GM19397 (cell line): ENCODE measurements around the gene ARPC4.
A peak's percentile ranks its signal among the peaks of the same experiment; 100 is the strongest.
"Not testable (repeated sequence)": the region's sequence is repeated elsewhere in the genome, so short reads cannot be mapped to it uniquely, and the experiment has no call there.

Source experiments
- ATAC-seq: cut with Tn5 transposase; IDR thresholded peaks from one replicate; pipeline ENCODE4 v1.9.1; 2021; ENCODE audit warnings: mild to moderate bottlenecking, moderate library complexity; ENCODE audit not compliant: unreplicated experiment

Gene ARPC4

GRCh38 chr3:9769426-9770275 lies 23.2 kb upstream of the ARPC4 start, which contains the start of gene CAMK1:
Gene CAMK1 (minus strand): TSS chr3:9769947. CDS start chr3:9767749, 2,198 bp downstream.
- ATAC-seq = no peak

- no peak for ATAC-seq
Measured at GRCh38 chr3:9770276-9770812, 22.5 kb upstream of the ARPC4 start.

GRCh38 chr3:9771007-9771406 lies 21.9 kb upstream of the ARPC4 start:
- ATAC-seq = not testable (repeated sequence)

GRCh38 chr3:9776896-9777693 lies 15.8 kb upstream of the ARPC4 start:
- no peak for ATAC-seq

GRCh38 chr3:9777694-9778021 lies 15.2 kb upstream of the ARPC4 start:
- ATAC-seq = no peak

GRCh38 chr3:9778143-9779074 lies 14.5 kb upstream of the ARPC4 start:
- ATAC-seq = no peak

- no peak for ATAC-seq
Measured at GRCh38 chr3:9779075-9779593, 13.7 kb upstream of the ARPC4 start.

GRCh38 chr3:9779721-9780457 lies 13.0 kb upstream of the ARPC4 start:
- ATAC-seq = peak; percentile 57

GRCh38 chr3:9780458-9780812 lies 12.4 kb upstream of the ARPC4 start:
- no peak for ATAC-seq

- no peak for ATAC-seq
Measured at GRCh38 chr3:9780910-9781309, 12.0 kb upstream of the ARPC4 start.

GRCh38 chr3:9781551-9781950 lies 11.3 kb upstream of the ARPC4 start:
- ATAC-seq = no peak

- no peak for ATAC-seq
Measured at GRCh38 chr3:9781978-9782603, 10.8 kb upstream of the ARPC4 start.

GRCh38 chr3:9782770-9783169 lies 10.1 kb upstream of the ARPC4 start:
- no peak for ATAC-seq

GRCh38 chr3:9783954-9784353 lies 8.9 kb upstream of the ARPC4 start:
- no peak for ATAC-seq

GRCh38 chr3:9784965-9785364 lies 7.9 kb upstream of the ARPC4 start:
- ATAC-seq = no peak

GRCh38 chr3:9785602-9786001 lies 7.3 kb upstream of the ARPC4 start:
- ATAC-seq = no peak

GRCh38 chr3:9786209-9786739 lies 6.6 kb upstream of the ARPC4 start:
- ATAC-seq = no peak

GRCh38 chr3:9786825-9787669 lies 5.8 kb upstream of the ARPC4 start:
- ATAC-seq = no peak
